Testis (tissue), 3 donors: Measurements from ENCODE around the gene ANKRD49. TPM values are rescaled to one million over a fixed set of nuclear protein-coding genes. Genes with fewer than 3 reads are reported as not detected.

Source experiments
- DNase-seq: peaks from one replicate; pipeline ENCODE4 v3.0.0-alpha.2; 2019
- H3K27ac ChIP-seq, 2 donors: fragments of 200-600 bp; sonication (generic); one replicate each; pipeline ENCODE4 v1.5.1; 2019
- H3K27me3 ChIP-seq: fragments of 200-600 bp; sonication (generic); one replicate; pipeline ENCODE4 v1.5.1; 2019
- H3K36me3 ChIP-seq: fragments of 200-600 bp; sonication (generic); one replicate; pipeline ENCODE4 v1.5.1; 2017; ENCODE audit warnings: low read depth; ENCODE audit errors: missing control alignments
- H3K4me1 ChIP-seq: fragments of 200-600 bp; sonication (generic); one replicate; pipeline ENCODE4 v1.5.1; 2019
- H3K4me3 ChIP-seq, 2 donors: fragments of 200-600 bp; sonication (generic); one replicate each; pipeline ENCODE4 v1.5.1; 2017 to 2019
- H3K9me3 ChIP-seq: fragments of 200-600 bp; sonication (generic); one replicate; pipeline ENCODE4 v1.5.1; 2017
- POLR2A ChIP-seq: fragments of 450-650 bp; IDR thresholded peaks from one replicate; pipeline ENCODE4 v1.6.1; 2017; ENCODE audit warnings: antibody characterized with exemption, mild to moderate bottlenecking, moderate library complexity
- WGBS, 2 donors: methylation state at CpG; one replicate each; pipeline ENCODE4 v1.1.5; 2018; 5-methylcytosine and 5-hydroxymethylcytosine counted together
- intact Hi-C: fragments of 100-400 bp; cut with DNase I; formaldehyde crosslinking; loops from one replicate; pipeline ENCODE4 v1.15.1; 2023; ENCODE audit warnings: low total_unique reads
- polyA plus RNA-seq: library from polyadenylated mRNA; stranded (reverse); fragments of 350-450 nt; fragmentation: Illumina TruSeq; extraction: RNeasy Lipid Tissue Mini Kit (QIAGEN cat#74804); gene quantifications from one replicate; pipeline ENCODE4 v1.2.3, GENCODE V29; 2014; ENCODE audit warnings: low read depth, low replicate concordance; ENCODE audit not compliant: insufficient read depth
- total RNA-seq, 2 donors: library from RNA; depleted of rRNA; stranded (reverse); fragments of >200 nt; gene quantifications; one replicate each; pipeline ENCODE4 v1.2.3, GENCODE V29; 2016
- TF ChIP-seq, protein P1 (sequence below), 3 experiments: fragments of 450-650 bp in 2 of 3; fragments of 200-600 bp in 1 of 3; sonication (generic) in 1 of 3; IDR thresholded peaks; one replicate each; pipeline ENCODE4 v1.5.1; 2016 to 2019; ENCODE audit warnings: antibody characterized with exemption in 3 of 3, mild to moderate bottlenecking in 2 of 3, moderate library complexity in 1 of 3

Gene ANKRD49
- total and polyA plus RNA-seq, 3 donors from 2014 or later = 11.3 to 14.8 (median 13.4) TPM

DNA sequence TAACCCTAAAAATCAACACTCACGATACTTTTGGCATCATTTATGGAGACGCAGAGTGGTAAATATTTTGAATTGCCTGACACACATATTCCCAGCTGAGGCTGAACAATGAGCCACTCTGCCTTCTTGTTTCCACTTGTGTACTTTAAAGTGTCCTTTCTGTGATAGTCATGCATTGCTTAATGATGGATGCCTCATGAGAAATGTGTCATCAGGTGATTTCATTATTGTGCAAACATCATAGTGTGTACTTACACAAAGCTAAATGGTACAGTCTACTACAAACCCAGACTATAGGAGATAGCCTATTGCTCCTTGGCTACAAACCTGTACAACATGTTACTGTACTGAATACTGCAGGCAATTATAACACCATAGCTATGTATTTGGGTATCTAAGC is 44.3 kb upstream of the ANKRD49 start:
- H3K36me3 ChIP-seq = no peaks in the 10 kb centered on the region
- WGBS, 2 donors = 90 to 97% methylated on average over 2 of the region's 2 CpGs
- no peak overlapping the region for H3K4me3 ChIP-seq

DNA sequence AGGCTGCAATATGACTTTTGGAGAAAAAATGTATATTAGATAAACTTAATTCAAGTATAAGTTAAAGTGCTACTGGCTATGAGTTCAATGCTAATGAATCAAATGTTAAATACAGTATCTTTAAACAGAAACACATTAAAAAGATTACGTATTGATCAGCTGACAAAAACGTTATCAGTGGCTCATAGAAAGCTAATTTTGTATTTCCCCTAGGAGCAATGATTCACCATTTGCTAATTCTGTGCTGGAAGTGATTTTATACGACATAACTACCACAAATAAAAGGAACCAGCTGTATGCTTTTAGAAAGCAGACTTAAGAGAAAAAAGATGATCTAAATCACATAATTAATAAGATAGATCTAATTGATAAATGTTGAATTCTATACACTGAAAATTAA is 43.7 kb upstream of the ANKRD49 start:
- intact Hi-C loops = no loop called here
- Histone ChIP-seq H3K4me1 (no peaks in the 10 kb centered on the region), H3K9me3 (no peaks in the 10 kb centered on the region), H3K4me3 (no peak overlapping the region), H3K27ac (no peak overlapping the region), H3K27me3 (no peaks in the 10 kb centered on the region), H3K36me3 (no peaks in the 10 kb centered on the region)
- WGBS, 2 donors = 82 to 83% methylated on average over 3 of the region's 3 CpGs
- DNase-seq = no peak
- TF ChIP-seq, protein P1, sequence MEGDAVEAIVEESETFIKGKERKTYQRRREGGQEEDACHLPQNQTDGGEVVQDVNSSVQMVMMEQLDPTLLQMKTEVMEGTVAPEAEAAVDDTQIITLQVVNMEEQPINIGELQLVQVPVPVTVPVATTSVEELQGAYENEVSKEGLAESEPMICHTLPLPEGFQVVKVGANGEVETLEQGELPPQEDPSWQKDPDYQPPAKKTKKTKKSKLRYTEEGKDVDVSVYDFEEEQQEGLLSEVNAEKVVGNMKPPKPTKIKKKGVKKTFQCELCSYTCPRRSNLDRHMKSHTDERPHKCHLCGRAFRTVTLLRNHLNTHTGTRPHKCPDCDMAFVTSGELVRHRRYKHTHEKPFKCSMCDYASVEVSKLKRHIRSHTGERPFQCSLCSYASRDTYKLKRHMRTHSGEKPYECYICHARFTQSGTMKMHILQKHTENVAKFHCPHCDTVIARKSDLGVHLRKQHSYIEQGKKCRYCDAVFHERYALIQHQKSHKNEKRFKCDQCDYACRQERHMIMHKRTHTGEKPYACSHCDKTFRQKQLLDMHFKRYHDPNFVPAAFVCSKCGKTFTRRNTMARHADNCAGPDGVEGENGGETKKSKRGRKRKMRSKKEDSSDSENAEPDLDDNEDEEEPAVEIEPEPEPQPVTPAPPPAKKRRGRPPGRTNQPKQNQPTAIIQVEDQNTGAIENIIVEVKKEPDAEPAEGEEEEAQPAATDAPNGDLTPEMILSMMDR (IDR thresholded peaks at IDR 0.05) = no peak
- TF ChIP-seq POLR2A = no peak

More for the DNA sequence above, 44.3 kb upstream of the ANKRD49 start:
- no peaks in the 10 kb centered on the region for H3K4me1 ChIP-seq
- no peaks in the 10 kb centered on the region for H3K9me3 ChIP-seq
- intact Hi-C loops = no loop called here
- DNase-seq = no peak
- H3K27me3 ChIP-seq = no peaks in the 10 kb centered on the region
- TF ChIP-seq, protein P1 (IDR thresholded peaks at IDR 0.05) = no peak
- no peak for TF ChIP-seq POLR2A
- H3K27ac ChIP-seq = no peak overlapping the region

DNA sequence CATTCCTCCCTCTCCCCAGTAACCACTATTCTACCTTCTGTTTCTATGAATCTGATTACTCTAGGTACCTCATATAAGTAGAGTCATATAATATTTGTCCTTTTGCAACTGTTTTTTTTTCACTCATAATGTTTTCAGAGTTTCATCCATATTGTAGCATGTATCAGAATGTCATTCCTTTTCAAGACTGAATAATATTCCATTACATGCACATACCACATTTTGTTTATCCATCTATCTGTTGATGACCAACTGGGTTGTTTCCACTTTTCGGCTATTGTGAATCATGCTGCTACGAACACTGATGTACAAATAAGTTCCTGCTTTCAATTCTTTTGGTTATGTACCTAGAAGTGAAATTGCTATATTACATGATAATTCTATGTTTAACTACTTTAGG is 40.8 kb upstream of the ANKRD49 start:
- H3K27me3 ChIP-seq = no peaks in the 10 kb centered on the region
- intact Hi-C loops = no loop called here
- no peak for DNase-seq
- H3K36me3 ChIP-seq = no peaks in the 10 kb centered on the region
- 91 to 93% methylated on average over 2 of the region's 2 CpGs for WGBS, 2 donors
- H3K4me3 ChIP-seq = no peak overlapping the region
- no peaks in the 10 kb centered on the region for H3K9me3 ChIP-seq
- H3K4me1 ChIP-seq = no peaks in the 10 kb centered on the region
- TF ChIP-seq, protein P1 (IDR thresholded peaks at IDR 0.05) = no peak
- no peak for TF ChIP-seq POLR2A
- no peak overlapping the region for H3K27ac ChIP-seq

DNA sequence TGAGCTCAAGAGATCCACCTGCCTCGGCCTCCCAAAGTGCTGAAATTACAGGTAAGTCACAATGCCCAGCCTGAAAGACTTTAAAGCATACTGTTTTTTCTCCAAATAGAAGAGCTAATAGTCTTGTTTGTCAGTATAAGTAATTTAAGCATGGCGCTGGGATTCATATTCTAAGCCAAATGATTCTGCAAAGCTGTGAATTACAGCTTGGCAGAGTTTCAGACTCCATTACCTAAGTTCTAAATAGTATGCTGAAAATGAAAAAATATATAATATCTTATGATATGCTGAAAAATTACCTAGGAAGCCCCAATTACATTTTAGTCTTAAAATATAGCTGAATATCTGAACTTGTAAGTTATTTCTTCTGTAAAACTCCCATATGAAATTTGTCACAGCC is 39.5 kb upstream of the ANKRD49 start:
- WGBS, 2 donors = 84 to 98% methylated on average over 2 of the region's 2 CpGs
- H3K9me3 ChIP-seq = no peaks in the 10 kb centered on the region

DNA sequence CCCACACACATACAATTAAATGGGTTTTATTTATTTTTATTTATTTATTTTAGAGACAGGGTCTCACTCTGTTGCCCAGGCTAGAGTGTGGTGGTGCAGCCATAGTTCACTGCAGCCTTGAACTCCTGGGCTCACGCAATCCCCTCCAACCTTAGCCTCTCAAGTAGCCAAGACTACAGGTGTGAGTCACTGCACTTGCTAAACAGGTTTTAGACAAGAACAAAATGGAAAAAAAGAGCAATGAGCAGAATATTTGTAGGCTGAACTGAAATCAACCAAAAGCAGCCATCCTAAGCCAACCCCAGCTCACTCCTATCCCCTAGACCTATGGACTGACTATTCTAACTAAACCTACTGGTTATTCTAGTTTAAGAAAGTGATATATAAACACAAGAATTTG is 37.9 kb upstream of the ANKRD49 start:
- Histone ChIP-seq H3K4me3 (no peak overlapping the region), H3K4me1 (no peaks in the 10 kb centered on the region), H3K27me3 (no peaks in the 10 kb centered on the region), H3K9me3 (no peaks in the 10 kb centered on the region), H3K27ac (no peak overlapping the region), H3K36me3 (no peaks in the 10 kb centered on the region)
- TF ChIP-seq POLR2A = no peak
- TF ChIP-seq, protein P1 (IDR thresholded peaks at IDR 0.05) = no peak
- DNase-seq = no peak
- WGBS, 2 donors = 91 to 100% methylated on average over 1 of the region's 1 CpG
- intact Hi-C loops = no loop called here

More for the DNA sequence above, 39.5 kb upstream of the ANKRD49 start:
- DNase-seq = no peak
- H3K4me3 ChIP-seq = no peak overlapping the region
- intact Hi-C loops = no loop called here
- H3K4me1 ChIP-seq = no peaks in the 10 kb centered on the region
- H3K36me3 ChIP-seq = no peaks in the 10 kb centered on the region
- no peaks in the 10 kb centered on the region for H3K27me3 ChIP-seq
- TF ChIP-seq POLR2A = no peak
- TF ChIP-seq, protein P1 (IDR thresholded peaks at IDR 0.05) = no peak
- no peak overlapping the region for H3K27ac ChIP-seq
